Activated CD8-positive, alpha-beta T cell treated with anti-CD3 and anti-CD28 coated beads for 36 hours (primary cell): ENCODE data around the gene ATOSB. TPM values are rescaled to one million over a fixed set of nuclear protein-coding genes. Genes with fewer than 3 reads are reported as not detected.

ENCODE experiments used
- ATAC-seq: fragments of 200-7000 bp; cut with Tn5 transposase; one replicate; pipeline ENCODE4 v1.10.0; 2021; ENCODE audit warnings: mild to moderate bottlenecking, moderate library complexity
- CTCF ChIA-PET: fragments of 350-600 bp; sonication (Branson Sonifier 250); formaldehyde crosslinking; loops from one replicate; lab custom pipeline; 2021; ENCODE audit warnings: antibody characterized with exemption; lab: Charles Lee
- POLR2A ChIA-PET: fragments of 350-600 bp; sonication (Branson Sonifier 250); formaldehyde crosslinking; loops from one replicate; lab custom pipeline; 2021; ENCODE audit warnings: antibody characterized with exemption; lab: Charles Lee
- DNase-seq: peaks from one replicate; pipeline ENCODE4 v3.0.0-alpha.2; 2020
- H3K27ac Mint-ChIP-seq: one replicate; pipeline ENCODE4 v1.8.0; 2021; ENCODE audit warnings: mild to moderate bottlenecking, mixed read lengths
- H3K27me3 Mint-ChIP-seq: one replicate; pipeline ENCODE4 v1.8.0; 2021; ENCODE audit warnings: mixed read lengths
- H3K36me3 Mint-ChIP-seq: one replicate; pipeline ENCODE4 v1.8.0; 2021; ENCODE audit warnings: low read depth, mixed read lengths
- H3K4me1 Mint-ChIP-seq: one replicate; pipeline ENCODE4 v1.8.0; 2021; ENCODE audit warnings: low read depth, mixed read lengths
- H3K4me3 Mint-ChIP-seq: one replicate; pipeline ENCODE4 v1.8.0; 2021; ENCODE audit warnings: mild to moderate bottlenecking, moderate library complexity, mixed read lengths
- H3K9me3 Mint-ChIP-seq: one replicate; pipeline ENCODE4 v1.8.0; 2021; ENCODE audit warnings: mixed read lengths
- intact Hi-C: fragments of 100-400 bp; cut with micrococcal nuclease; formaldehyde crosslinking; loops from one replicate; pipeline ENCODE4 v1.10.0; 2022
- total RNA-seq, 2 experiments: library from RNA; stranded (reverse); gene quantifications; one replicate each; pipeline ENCODE4 v1.2.3, GENCODE V29; 2021
- TF ChIP-seq, protein P1 (sequence below): fragments of 200-600 bp; IDR thresholded peaks from one replicate; pipeline ENCODE4 v1.8.0; 2022; ENCODE audit warnings: antibody characterized with exemption, mild to moderate bottlenecking

The ATOSB gene, protein sequence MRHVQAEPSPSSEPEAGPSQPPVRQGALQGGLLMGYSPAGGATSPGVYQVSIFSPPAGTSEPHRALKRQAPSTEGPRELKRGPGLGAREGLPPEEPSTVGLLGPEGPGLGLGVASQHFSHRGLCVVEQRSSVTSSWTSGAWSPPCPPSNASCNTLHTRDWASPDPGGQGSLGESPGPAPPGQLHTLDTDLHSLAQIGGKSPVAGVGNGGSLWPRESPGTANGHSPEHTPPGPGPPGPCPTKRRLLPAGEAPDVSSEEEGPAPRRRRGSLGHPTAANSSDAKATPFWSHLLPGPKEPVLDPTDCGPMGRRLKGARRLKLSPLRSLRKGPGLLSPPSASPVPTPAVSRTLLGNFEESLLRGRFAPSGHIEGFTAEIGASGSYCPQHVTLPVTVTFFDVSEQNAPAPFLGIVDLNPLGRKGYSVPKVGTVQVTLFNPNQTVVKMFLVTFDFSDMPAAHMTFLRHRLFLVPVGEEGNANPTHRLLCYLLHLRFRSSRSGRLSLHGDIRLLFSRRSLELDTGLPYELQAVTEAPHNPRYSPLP
- 1 to 10 TPM; 5.9 to 6.0 TPM for total RNA-seq

DNA sequence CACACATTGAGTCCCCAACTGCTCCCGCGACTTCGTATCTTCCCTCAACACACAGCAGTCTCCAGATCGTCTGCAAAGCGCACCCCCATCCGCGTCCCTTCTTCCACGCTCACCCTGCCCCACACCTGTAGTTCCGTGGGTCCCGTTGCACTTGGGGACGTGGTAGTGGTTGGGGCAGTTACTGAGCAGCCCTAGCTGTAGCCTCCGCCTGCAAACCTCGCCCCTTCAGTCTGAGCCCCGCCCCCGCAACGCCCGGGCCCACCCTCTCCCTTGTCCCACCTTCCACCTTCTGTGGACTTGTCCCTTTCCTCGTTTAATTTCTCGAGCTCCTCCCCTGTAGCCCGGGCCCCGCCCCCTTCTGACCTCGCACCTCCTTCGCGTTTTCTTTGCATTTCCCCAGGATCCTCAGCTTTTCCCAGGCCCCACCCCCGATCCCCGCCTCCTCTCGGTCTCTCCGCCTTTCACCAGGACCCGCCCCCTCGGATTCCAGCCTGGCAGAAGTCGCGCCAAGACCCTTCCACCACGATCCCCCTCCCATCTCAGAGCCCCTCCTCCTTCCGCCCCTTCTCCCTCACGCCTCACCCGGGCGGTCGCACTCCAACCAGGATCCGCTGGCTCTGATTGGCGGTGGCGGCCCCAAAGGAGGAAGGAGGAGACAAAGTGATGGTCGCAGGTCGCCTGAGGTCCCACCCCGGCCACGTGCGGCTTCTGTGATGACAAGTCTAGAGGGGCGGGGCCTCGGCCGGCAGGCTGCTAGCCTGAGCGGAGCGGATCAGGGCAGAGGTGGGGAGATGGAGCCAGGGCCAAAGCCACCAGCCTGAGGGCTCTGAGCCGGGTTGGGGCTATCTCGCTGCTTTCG lies at the start of gene ATOSB:
TSS of gene ATOSB (minus strand) at position 183 of the 859 bp plus-strand sequence. CDS start 7,588 bp downstream, outside the sequence.
- H3K36me3 Mint-ChIP-seq = no peaks in the 10 kb centered on the region
- CTCF ChIA-PET = interaction anchor here (0.7 to 4.4 kb wide), 11 partner anchors 10 to 438 kb away, joined by 3 to 42 read pairs (median 4); partner anchors contain the start of genes PIGO and UNC13B
- no peaks in the 10 kb centered on the region for H3K27me3 Mint-ChIP-seq
- POLR2A ChIA-PET = interaction anchor here (0.7 to 3.8 kb wide), 5 partner anchors 13 to 615 kb away, joined by 3 to 32 read pairs (median 4); partner anchors contain the start of genes STOML2 and VCP
- intact Hi-C loops = loop anchor here (5.0 to 10.0 kb wide), 3 partner anchors 141 to 439 kb away; no protein-coding TSS in a partner anchor
- H3K9me3 Mint-ChIP-seq = no peaks in the 10 kb centered on the region
- ATAC-seq (peak; percentile 60), DNase-seq (peak; percentile 98)
- peaks cover 43% of the 10 kb centered on the region for H3K4me1 Mint-ChIP-seq
- TF ChIP-seq, protein P1, sequence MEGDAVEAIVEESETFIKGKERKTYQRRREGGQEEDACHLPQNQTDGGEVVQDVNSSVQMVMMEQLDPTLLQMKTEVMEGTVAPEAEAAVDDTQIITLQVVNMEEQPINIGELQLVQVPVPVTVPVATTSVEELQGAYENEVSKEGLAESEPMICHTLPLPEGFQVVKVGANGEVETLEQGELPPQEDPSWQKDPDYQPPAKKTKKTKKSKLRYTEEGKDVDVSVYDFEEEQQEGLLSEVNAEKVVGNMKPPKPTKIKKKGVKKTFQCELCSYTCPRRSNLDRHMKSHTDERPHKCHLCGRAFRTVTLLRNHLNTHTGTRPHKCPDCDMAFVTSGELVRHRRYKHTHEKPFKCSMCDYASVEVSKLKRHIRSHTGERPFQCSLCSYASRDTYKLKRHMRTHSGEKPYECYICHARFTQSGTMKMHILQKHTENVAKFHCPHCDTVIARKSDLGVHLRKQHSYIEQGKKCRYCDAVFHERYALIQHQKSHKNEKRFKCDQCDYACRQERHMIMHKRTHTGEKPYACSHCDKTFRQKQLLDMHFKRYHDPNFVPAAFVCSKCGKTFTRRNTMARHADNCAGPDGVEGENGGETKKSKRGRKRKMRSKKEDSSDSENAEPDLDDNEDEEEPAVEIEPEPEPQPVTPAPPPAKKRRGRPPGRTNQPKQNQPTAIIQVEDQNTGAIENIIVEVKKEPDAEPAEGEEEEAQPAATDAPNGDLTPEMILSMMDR = no peak
- H3K27ac Mint-ChIP-seq = peak within 1 kb of the TSS; percentile 86
- peak within 1 kb of the TSS; percentile 75 for H3K4me3 Mint-ChIP-seq

DNA sequence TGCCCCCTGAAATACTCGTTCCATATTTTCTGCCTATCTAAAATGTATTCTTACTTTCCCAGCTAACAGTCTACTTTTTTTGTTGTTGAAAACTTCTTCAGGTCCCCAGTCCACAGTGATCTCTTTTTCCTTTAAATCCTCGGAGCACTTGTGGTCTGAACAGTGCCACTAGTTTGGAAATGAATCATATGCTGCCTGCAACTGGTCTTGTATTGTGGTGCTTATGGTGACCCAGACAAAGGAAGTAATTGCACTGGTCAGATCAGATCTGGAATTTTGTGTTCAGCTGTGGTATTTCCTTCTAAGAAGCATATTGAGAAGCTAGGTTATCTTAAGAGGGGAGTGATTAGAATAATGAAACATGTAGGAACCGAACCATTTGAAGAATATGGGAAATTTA lies 49.0 kb upstream of the ATOSB start:
- peaks cover 16% of the 10 kb centered on the region for H3K27me3 Mint-ChIP-seq
- no peak for ATAC-seq
- ChIA-PET CTCF (interaction anchor here (0.8 kb wide), 1 partner anchor 9 kb away, joined by 3 read pairs; no protein-coding TSS in a partner anchor), POLR2A (no interaction called here)
- no peak overlapping the region for H3K4me3 Mint-ChIP-seq
- H3K27ac Mint-ChIP-seq = no peak overlapping the region
- H3K9me3 Mint-ChIP-seq = no peaks in the 10 kb centered on the region
- intact Hi-C loops = no loop called here
- peaks cover 8% of the 10 kb centered on the region for H3K4me1 Mint-ChIP-seq
- no peaks in the 10 kb centered on the region for H3K36me3 Mint-ChIP-seq
- TF ChIP-seq, protein P1 = no peak
- no peak for DNase-seq

DNA sequence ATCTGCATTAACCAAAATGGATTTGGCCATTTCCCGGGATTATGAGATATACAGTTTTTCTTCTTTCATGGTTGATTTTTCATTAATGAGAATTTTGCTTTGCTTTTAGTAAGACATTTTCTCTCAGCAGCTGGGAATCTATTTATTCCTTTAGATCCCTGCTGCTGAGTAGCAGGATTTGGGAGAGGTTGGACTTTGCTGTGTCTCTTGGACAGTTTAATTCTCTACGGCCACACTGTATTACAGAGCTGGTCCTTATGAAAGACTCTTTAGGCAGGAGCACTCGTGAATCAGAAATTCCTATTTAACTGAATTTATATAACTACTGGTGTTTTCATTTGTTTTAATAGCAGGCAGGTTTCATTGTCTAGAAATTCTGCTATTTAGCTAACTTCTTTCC lies 47.8 kb upstream of the ATOSB start:
- Mint-ChIP-seq H3K4me1 (peaks cover 14% of the 10 kb centered on the region), H3K4me3 (no peak overlapping the region), H3K36me3 (no peaks in the 10 kb centered on the region), H3K27ac (no peak overlapping the region), H3K27me3 (peaks cover 16% of the 10 kb centered on the region), H3K9me3 (no peaks in the 10 kb centered on the region)
- intact Hi-C loops = no loop called here
- ATAC-seq (no peak), DNase-seq (no peak)
- CTCF ChIA-PET = interaction anchor here (1.1 kb wide), 1 partner anchor 264 kb away, joined by 4 read pairs; no protein-coding TSS in a partner anchor
- POLR2A ChIA-PET = no interaction called here
- TF ChIP-seq, protein P1 = no peak

DNA sequence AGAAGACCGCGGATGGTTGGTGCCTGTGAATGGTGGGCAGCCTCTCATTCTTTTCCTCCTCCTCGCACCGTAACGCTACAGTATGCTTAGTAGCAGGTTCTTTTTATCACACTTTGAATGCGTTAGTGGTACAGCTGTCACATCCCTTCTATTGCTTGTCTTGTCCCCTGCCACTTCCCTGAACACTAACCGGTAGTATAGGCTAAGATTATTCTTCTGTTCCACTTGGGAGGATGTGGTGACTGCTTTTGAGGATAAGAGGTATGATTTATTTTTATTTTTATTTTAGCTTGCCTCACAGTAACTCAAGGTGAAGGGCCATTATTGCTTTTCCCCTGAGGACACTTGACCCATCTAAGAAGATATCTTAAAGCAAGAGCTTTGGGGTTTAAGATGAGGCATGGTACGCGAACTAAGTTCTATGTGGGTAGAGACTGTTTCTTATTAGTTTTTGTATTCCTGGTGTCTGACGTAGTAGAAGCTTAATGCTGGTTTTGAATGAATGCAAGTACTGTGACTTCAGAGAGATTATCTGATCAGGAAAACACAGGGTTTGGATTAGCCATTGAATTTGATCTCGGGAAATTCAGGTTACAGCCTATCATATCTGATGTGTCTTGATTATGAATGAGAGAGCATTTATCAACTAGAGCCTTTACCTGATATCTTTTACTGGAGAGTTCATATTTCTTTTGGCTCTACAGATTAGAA lies 47.1 kb upstream of the ATOSB start:
- peaks cover 16% of the 10 kb centered on the region for H3K27me3 Mint-ChIP-seq
- H3K27ac Mint-ChIP-seq = no peak overlapping the region
- peak overlapping the region; percentile 87 for H3K4me3 Mint-ChIP-seq
- DNase-seq = no peak
- ChIA-PET CTCF (interaction anchor here (0.8 to 2.9 kb wide), 4 partner anchors 46 to 263 kb away, joined by 3 to 11 read pairs (median 4); partner anchors contain the start of gene ATOSB), POLR2A (interaction anchor here (0.8 kb wide), 1 partner anchor 9 kb away, joined by 3 read pairs; no protein-coding TSS in a partner anchor)
- no peak for ATAC-seq
- H3K4me1 Mint-ChIP-seq = peaks cover 17% of the 10 kb centered on the region
- H3K9me3 Mint-ChIP-seq = no peaks in the 10 kb centered on the region
- no peaks in the 10 kb centered on the region for H3K36me3 Mint-ChIP-seq
- intact Hi-C loops = no loop called here
- TF ChIP-seq, protein P1 = no peak
